ENCODE results near the gene SLCO1B1. TPM values are rescaled to one million over a fixed set of nuclear protein-coding genes. Genes with fewer than 3 reads are reported as not detected.

Gene SLCO1B1
- total and polyA plus RNA-seq, 2 donors (not counting 3 experiments of a cell fraction or from before 2014, with no cell fraction given): not detected

DNA sequence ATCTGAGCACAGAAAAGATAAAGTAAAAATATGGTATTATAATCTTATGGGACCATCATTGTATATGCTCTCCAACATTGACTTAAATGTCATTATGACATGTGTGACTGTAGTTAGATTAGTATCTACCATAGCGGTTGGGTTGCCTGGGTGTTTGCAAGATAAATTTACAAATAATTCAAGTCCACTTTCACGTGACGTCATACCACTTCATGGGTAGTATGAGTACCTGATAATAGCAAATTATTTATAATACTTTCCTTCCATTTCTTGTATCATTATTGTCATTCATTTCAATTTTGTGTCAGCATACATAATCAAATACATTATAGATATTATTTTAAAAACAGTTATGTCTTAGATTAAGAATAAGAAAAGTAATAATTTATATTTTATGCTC lies 20.2 kb downstream of the SLCO1B1 start:
- no peaks in the 10 kb centered on the region for H3K4me1 ChIP-seq (ENCODE audit: control insufficient read depth, extremely low read depth, insufficient read depth, low read length)
- FAIRE-seq (no peak), DNase-seq (ENCODE audit: low read depth, low spot score) (no peak)
- no peaks in the 10 kb centered on the region for H3K9me1 ChIP-seq (replicated peaks; ENCODE audit: control insufficient read depth, extremely low read depth, insufficient read depth, low read length)
- no peak overlapping the region for H3K4me3 ChIP-seq (replicated peaks in 1 of 3; ENCODE audit: insufficient read depth in 1 of 3, low read depth in 1 of 3, low read length in 3 of 3)
- H3K36me3 ChIP-seq (ENCODE audit: control insufficient read depth in 2 of 2, extremely low read depth in 1 of 2, insufficient read depth in 2 of 2, low read length in 2 of 2): no peaks in the 10 kb centered on the region
- H3K4me2 ChIP-seq (ENCODE audit: insufficient read depth, low read length): no peak overlapping the region
- CTCF ChIA-PET: no interaction called here
- no peaks in the 10 kb centered on the region for H3K79me2 ChIP-seq (ENCODE audit: control insufficient read depth, insufficient read depth, low read length)
- POLR2A ChIA-PET: no interaction called here
- H3K27ac ChIP-seq (ENCODE audit: insufficient read depth, low read depth, low read length): no peak overlapping the region
- H3K9ac ChIP-seq (replicated peaks; ENCODE audit: extremely low read depth, insufficient read depth, low read length): no peak overlapping the region
- intact Hi-C loops (cut with micrococcal nuclease) (no loop called here), dilution Hi-C loops (cut with MboI; ENCODE audit: extremely low pct_ligation_motif_present, low sequenced_read_pairs) (no loop called here)
- H3K27me3 ChIP-seq (ENCODE audit: control insufficient read depth in 2 of 2, insufficient read depth in 2 of 2, low read length in 2 of 2): no peaks in the 10 kb centered on the region
- no peaks in the 10 kb centered on the region for H4K20me1 ChIP-seq (replicated peaks; ENCODE audit: control insufficient read depth, extremely low read depth, insufficient read depth, low read length)
- H2AFZ ChIP-seq (ENCODE audit: low read depth, low read length): no peak overlapping the region
- no peaks in the 10 kb centered on the region for H3K9me3 ChIP-seq (replicated peaks; ENCODE audit: control insufficient read depth, insufficient read depth, low read length)
- TF ChIP-seq, protein P1, sequence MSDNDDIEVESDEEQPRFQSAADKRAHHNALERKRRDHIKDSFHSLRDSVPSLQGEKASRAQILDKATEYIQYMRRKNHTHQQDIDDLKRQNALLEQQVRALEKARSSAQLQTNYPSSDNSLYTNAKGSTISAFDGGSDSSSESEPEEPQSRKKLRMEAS (IDR thresholded peaks at IDR 0.05; ENCODE audit: insufficient read depth, insufficient read length): no peak
- no peak for TF ChIP-seq POLR2A (IDR thresholded peaks at IDR 0.05; ENCODE audit: low read depth, low read length)
- BruUV-seq (replicated peaks): no TSS peak

DNA sequence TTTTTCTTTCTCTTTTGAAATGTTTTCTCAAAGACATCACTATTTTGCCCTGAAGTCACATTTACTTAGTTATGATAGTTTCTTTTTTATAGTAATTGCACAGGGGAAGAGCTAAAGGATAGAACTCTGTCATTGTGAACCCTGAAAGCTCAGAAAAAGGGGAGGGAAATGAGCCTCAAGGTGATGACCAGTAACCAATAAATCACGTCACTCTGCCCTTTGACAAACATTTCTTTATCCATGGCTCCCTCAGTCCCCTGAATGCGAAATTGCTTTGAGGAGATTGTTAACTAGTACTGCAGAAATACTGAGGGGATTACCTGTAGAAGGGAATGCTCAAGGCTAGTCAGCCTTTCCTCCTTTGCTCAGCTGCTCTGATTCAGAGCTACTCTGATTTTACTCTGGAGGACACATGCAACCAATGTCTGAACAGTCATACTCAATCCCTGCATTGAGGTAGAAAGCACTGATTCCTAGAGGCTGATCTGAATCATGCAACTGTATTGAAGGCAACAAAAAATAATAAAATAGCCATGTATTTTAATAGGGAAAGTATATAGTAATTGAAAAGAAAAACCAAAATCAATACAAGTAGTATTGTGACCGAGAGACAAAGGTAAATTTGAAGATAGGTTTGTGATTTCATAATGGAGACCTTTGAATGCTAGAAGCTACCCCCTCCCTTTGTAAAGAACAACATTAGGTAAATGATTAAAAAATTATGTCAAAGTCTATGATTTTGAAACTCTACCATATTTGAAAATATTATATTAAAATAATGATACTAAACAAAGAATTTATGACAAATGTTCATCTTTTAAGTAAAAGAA lies 24.7 kb downstream of the SLCO1B1 start:
- Histone ChIP-seq H3K27ac (ENCODE audit: insufficient read depth, low read depth, low read length) (no peak overlapping the region), H3K4me2 (ENCODE audit: insufficient read depth, low read length) (no peak overlapping the region), H3K36me3 (ENCODE audit: control insufficient read depth in 2 of 2, extremely low read depth in 1 of 2, insufficient read depth in 2 of 2, low read length in 2 of 2) (no peaks in the 10 kb centered on the region), H3K9ac (replicated peaks; ENCODE audit: extremely low read depth, insufficient read depth, low read length) (no peak overlapping the region), H2AFZ (ENCODE audit: low read depth, low read length) (no peak overlapping the region), H3K4me3 (replicated peaks in 1 of 3; ENCODE audit: insufficient read depth in 1 of 3, low read depth in 1 of 3, low read length in 3 of 3) (no peak overlapping the region), H3K79me2 (ENCODE audit: control insufficient read depth, insufficient read depth, low read length) (no peaks in the 10 kb centered on the region), H4K20me1 (replicated peaks; ENCODE audit: control insufficient read depth, extremely low read depth, insufficient read depth, low read length) (no peaks in the 10 kb centered on the region), H3K9me1 (replicated peaks; ENCODE audit: control insufficient read depth, extremely low read depth, insufficient read depth, low read length) (no peaks in the 10 kb centered on the region), H3K9me3 (replicated peaks; ENCODE audit: control insufficient read depth, insufficient read depth, low read length) (no peaks in the 10 kb centered on the region), H3K4me1 (ENCODE audit: control insufficient read depth, extremely low read depth, insufficient read depth, low read length) (no peaks in the 10 kb centered on the region), H3K27me3 (ENCODE audit: control insufficient read depth in 2 of 2, insufficient read depth in 2 of 2, low read length in 2 of 2) (no peaks in the 10 kb centered on the region)
- no peak for DNase-seq (ENCODE audit: low read depth, low spot score)
- BruUV-seq (replicated peaks): no TSS peak
- TF ChIP-seq EZH2 (IDR thresholded peaks at IDR 0.05; ENCODE audit: borderline replicate concordance, low read depth, low read length, severe bottlenecking) (no peak), JUN (IDR thresholded peaks at IDR 0.05; ENCODE audit: borderline replicate concordance, insufficient read depth, insufficient read length, low read depth) (no peak), POLR2AphosphoS5 (IDR thresholded peaks at IDR 0.05; ENCODE audit: insufficient read depth, low read depth, low read length) (no peak), GATA2 (IDR thresholded peaks at IDR 0.05; ENCODE audit: insufficient read depth, insufficient read length, low read depth, low read length) (no peak), MYC (IDR thresholded peaks at IDR 0.05; ENCODE audit: low read depth, low read length) (no peak), POLR2A (IDR thresholded peaks at IDR 0.05; ENCODE audit: low read depth, low read length) (no peak), FOS (IDR thresholded peaks at IDR 0.05; ENCODE audit: borderline replicate concordance, insufficient read depth, low read length) (no peak)
- TF ChIP-seq, protein P1 (IDR thresholded peaks at IDR 0.05; ENCODE audit: insufficient read depth, insufficient read length): no peak
- TF ChIP-seq, protein P2, sequence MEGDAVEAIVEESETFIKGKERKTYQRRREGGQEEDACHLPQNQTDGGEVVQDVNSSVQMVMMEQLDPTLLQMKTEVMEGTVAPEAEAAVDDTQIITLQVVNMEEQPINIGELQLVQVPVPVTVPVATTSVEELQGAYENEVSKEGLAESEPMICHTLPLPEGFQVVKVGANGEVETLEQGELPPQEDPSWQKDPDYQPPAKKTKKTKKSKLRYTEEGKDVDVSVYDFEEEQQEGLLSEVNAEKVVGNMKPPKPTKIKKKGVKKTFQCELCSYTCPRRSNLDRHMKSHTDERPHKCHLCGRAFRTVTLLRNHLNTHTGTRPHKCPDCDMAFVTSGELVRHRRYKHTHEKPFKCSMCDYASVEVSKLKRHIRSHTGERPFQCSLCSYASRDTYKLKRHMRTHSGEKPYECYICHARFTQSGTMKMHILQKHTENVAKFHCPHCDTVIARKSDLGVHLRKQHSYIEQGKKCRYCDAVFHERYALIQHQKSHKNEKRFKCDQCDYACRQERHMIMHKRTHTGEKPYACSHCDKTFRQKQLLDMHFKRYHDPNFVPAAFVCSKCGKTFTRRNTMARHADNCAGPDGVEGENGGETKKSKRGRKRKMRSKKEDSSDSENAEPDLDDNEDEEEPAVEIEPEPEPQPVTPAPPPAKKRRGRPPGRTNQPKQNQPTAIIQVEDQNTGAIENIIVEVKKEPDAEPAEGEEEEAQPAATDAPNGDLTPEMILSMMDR (IDR thresholded peaks at IDR 0.05; ENCODE audit: extremely low read depth in 1 of 2, insufficient read depth in 1 of 2, low read depth in 1 of 2, low read length in 2 of 2): no peak
- dilution Hi-C loops (cut with MboI; ENCODE audit: extremely low pct_ligation_motif_present, low sequenced_read_pairs): no loop called here
- ChIA-PET CTCF (interaction anchor here (0.7 kb wide), 1 partner anchor 16 kb away, joined by 3 read pairs; no protein-coding TSS in a partner anchor), POLR2A (no interaction called here)
- intact Hi-C loops (cut with micrococcal nuclease): no loop called here
- FAIRE-seq: no peak
